Loucy (cell line): Measurements from ENCODE around the gene SIL1.

ENCODE experiments used
- EZH2phosphoT487 ChIP-seq: fragments of 200-600 bp; IDR thresholded peaks from 2 replicates; pipeline ENCODE4 v1.6.1; 2018; ENCODE audit warnings: antibody characterized with exemption, mild to moderate bottlenecking, moderate library complexity, borderline replicate concordance
- TF ChIP-seq, protein P1 (sequence below): fragments of 200-600 bp; sonication (generic); conservative IDR thresholded peaks from 2 replicates; pipeline ENCODE4 v1.5.1; 2014; ENCODE audit warnings: mild to moderate bottlenecking, antibody characterized with exemption, low read length

GRCh38 chr5:139062910-139063663 lies 135.1 kb downstream of the SIL1 start:
- TF ChIP-seq, protein P1, sequence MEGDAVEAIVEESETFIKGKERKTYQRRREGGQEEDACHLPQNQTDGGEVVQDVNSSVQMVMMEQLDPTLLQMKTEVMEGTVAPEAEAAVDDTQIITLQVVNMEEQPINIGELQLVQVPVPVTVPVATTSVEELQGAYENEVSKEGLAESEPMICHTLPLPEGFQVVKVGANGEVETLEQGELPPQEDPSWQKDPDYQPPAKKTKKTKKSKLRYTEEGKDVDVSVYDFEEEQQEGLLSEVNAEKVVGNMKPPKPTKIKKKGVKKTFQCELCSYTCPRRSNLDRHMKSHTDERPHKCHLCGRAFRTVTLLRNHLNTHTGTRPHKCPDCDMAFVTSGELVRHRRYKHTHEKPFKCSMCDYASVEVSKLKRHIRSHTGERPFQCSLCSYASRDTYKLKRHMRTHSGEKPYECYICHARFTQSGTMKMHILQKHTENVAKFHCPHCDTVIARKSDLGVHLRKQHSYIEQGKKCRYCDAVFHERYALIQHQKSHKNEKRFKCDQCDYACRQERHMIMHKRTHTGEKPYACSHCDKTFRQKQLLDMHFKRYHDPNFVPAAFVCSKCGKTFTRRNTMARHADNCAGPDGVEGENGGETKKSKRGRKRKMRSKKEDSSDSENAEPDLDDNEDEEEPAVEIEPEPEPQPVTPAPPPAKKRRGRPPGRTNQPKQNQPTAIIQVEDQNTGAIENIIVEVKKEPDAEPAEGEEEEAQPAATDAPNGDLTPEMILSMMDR: no peak
- no peak for TF ChIP-seq EZH2phosphoT487
